Pancreas (tissue), 10 donors: ENCODE results near the gene TLX1. TPM values are rescaled to one million over a fixed set of nuclear protein-coding genes. Genes with fewer than 3 reads are reported as not detected.

ENCODE experiments used
- ATAC-seq, 4 donors: fragments of 200-7000 bp; cut with Tn5 transposase; one replicate each; pipeline versions ENCODE4 v1.8.0 to v1.9.1; 2020; ENCODE audit warnings: mild to moderate bottlenecking in 4 of 4, moderate library complexity in 4 of 4
- DNase-seq, 6 donors: peaks; one replicate each; pipeline ENCODE4 v3.0.0-alpha.2; 2020
- FAIRE-seq: peaks from 2 replicates; lab custom pipeline; 2012; peaks lifted over from hg19 to GRCh38; lab: Jason Lieb, UNC
- H3K27ac ChIP-seq, 4 donors: fragments of 200-600 bp; sonication (generic); 1 replicate in 3 of 4; 2 replicates in 1 of 4; pipeline versions ENCODE4 v1.5.0 to v1.8.0; 2020
- H3K27me3 ChIP-seq, 4 donors: fragments of 200-600 bp; one replicate each; pipeline ENCODE4 v1.8.0; 2021
- H3K36me3 ChIP-seq, 3 donors: fragments of 200-600 bp; sonication (generic) in 1 of 3; one replicate each; pipeline versions ENCODE4 v1.5.0 to v1.8.0; 2020 to 2021
- H3K4me1 ChIP-seq, 3 donors: fragments of 200-600 bp; one replicate each; pipeline ENCODE4 v1.8.0; 2021
- H3K4me3 ChIP-seq, 4 donors: fragments of 200-600 bp; sonication (generic) in 2 of 4; one replicate each; pipeline versions ENCODE4 v1.5.0 to v1.8.0; 2020 to 2021
- H3K9me3 ChIP-seq, 4 donors: fragments of 200-600 bp; one replicate each; pipeline ENCODE4 v1.8.0; 2021
- CTCF ChIP-seq, 4 donors: fragments of 200-600 bp; sonication (generic) in 3 of 4; IDR thresholded peaks; one replicate each; pipeline versions ENCODE4 v1.5.0 to v1.8.0; 2021; ENCODE audit warnings: antibody characterized with exemption in 4 of 4
- WGBS, 2 donors: extraction: QIAGEN DNeasy Blood & Tissue Kit; methylation state at CpG; one replicate each; pipeline ENCODE4 v1.1.7; 2013; 5-methylcytosine and 5-hydroxymethylcytosine counted together
- intact Hi-C, 3 donors: fragments of 100-400 bp; cut with DNase I; formaldehyde crosslinking; loops; one replicate each; pipeline versions ENCODE4 v1.11.1 to v1.14.2; 2022
- polyA plus RNA-seq, 2 donors: library from polyadenylated mRNA; stranded (reverse); fragments of 200-250 nt; gene quantifications; one replicate each; pipeline ENCODE4 v1.2.3, GENCODE V29; 2013
- total RNA-seq, 6 donors: library from RNA; stranded (reverse); fragmentation: NEBNext Ultra II Directional in 4 of 6; extraction: Animal tissue kit (Norgen Biotek cat#: 25700) in 4 of 6; gene quantifications; one replicate each; pipeline versions ENCODE4 v1.2.1 to v1.2.4, GENCODE V29; 2021 to 2023
- donor health status: healthy with polysubstance abuse.
- donor health status: DM: no; HTN: no; CAD: no; lungs with moderate emphysema.
- donor health status: DM: no; HTN: no; CAD: no.
- donor health status: control.
- donor health status: control.
- donor health status: Bipolar disorder and iron deficiency.
- donor health status: DM: yes; HTN: yes; CAD: no.
- donor health status: DM: no; HTN: no; CAD: no.
- donor health status: DM: no; HTN: no; CAD: no.
- donor health status: DM: yes; HTN: yes; CAD: no.

Gene TLX1
- total and polyA plus RNA-seq, 8 donors = 0.11 to 0.19 TPM; not detected in 6

GRCh38 chr10:101172741-101173140 is 41.6 kb downstream of the TLX1 start:
- intact Hi-C loops = no loop called here
- H3K4me1 ChIP-seq = no peaks in the 10 kb centered on the region
- no peaks in the 10 kb centered on the region for H3K36me3 ChIP-seq
- no peaks in the 10 kb centered on the region for H3K9me3 ChIP-seq
- DNase-seq (no peak), FAIRE-seq (no peak), ATAC-seq (no peak)
- TF ChIP-seq CTCF (IDR thresholded peaks at IDR 0.05) = no peak
- peaks cover 0 to 15% (median 0%) of the 10 kb centered on the region in 4 donors for H3K27me3 ChIP-seq
- H3K4me3 ChIP-seq = no peak overlapping the region
- H3K27ac ChIP-seq = no peak overlapping the region
- WGBS, 2 donors = 36 to 50% methylated on average over 2 of the region's 2 CpGs

- 80 to 83% methylated on average over 2 of the region's 2 CpGs for WGBS, 2 donors
- Histone ChIP-seq H3K27ac (no peak overlapping the region), H3K27me3 (peaks cover 0 to 15% (median 0%) of the 10 kb centered on the region in 4 donors), H3K4me3 (no peak overlapping the region), H3K4me1 (no peaks in the 10 kb centered on the region), H3K9me3 (no peaks in the 10 kb centered on the region), H3K36me3 (no peaks in the 10 kb centered on the region)
- no peak for FAIRE-seq
- TF ChIP-seq CTCF (IDR thresholded peaks at IDR 0.05) = no peak
- intact Hi-C loops = no loop called here
- DNase-seq = no peak
- no peak for ATAC-seq
These were observed 43.2 kb downstream of the TLX1 start for GRCh38 chr10:101174319-101174718.

GRCh38 chr10:101176577-101176976 is 45.5 kb downstream of the TLX1 start:
- intact Hi-C loops = no loop called here
- FAIRE-seq = no peak
- H3K27me3 ChIP-seq = peaks cover 0 to 15% (median 0%) of the 10 kb centered on the region in 4 donors

GRCh38 chr10:101182936-101183335 is 51.8 kb downstream of the TLX1 start:
- H3K9me3 ChIP-seq = no peaks in the 10 kb centered on the region
- WGBS, 2 donors = 77 to 78% methylated on average over 2 of the region's 2 CpGs
- ATAC-seq (no peak), FAIRE-seq (no peak), DNase-seq (no peak)
- no peak overlapping the region for H3K27ac ChIP-seq
- no peak for TF ChIP-seq CTCF (IDR thresholded peaks at IDR 0.05)
- H3K27me3 ChIP-seq = no peaks in the 10 kb centered on the region
- intact Hi-C loops = no loop called here
- H3K36me3 ChIP-seq = no peaks in the 10 kb centered on the region
- H3K4me3 ChIP-seq = no peak overlapping the region
- H3K4me1 ChIP-seq = no peaks in the 10 kb centered on the region

More at GRCh38 chr10:101176577-101176976, 45.5 kb downstream of the TLX1 start:
- no peak overlapping the region for H3K27ac ChIP-seq
- H3K4me3 ChIP-seq = no peak overlapping the region
- no peak for TF ChIP-seq CTCF (IDR thresholded peaks at IDR 0.05)
- 57 to 71% methylated on average over 4 of the region's 4 CpGs for WGBS, 2 donors
- ATAC-seq (no peak), DNase-seq (no peak)
- no peaks in the 10 kb centered on the region for H3K36me3 ChIP-seq
- no peaks in the 10 kb centered on the region for H3K4me1 ChIP-seq
- no peaks in the 10 kb centered on the region for H3K9me3 ChIP-seq

GRCh38 chr10:101183458-101184183 is 52.5 kb downstream of the TLX1 start:
- TF ChIP-seq CTCF (IDR thresholded peaks at IDR 0.05) = no peak
- intact Hi-C loops = no loop called here
- no peaks in the 10 kb centered on the region for H3K9me3 ChIP-seq
- no peaks in the 10 kb centered on the region for H3K36me3 ChIP-seq
- H3K4me1 ChIP-seq = no peaks in the 10 kb centered on the region
- no peak overlapping the region for H3K4me3 ChIP-seq
- no peak for DNase-seq
- 68 to 69% methylated on average over 6 of the region's 6 CpGs for WGBS, 2 donors
- H3K27me3 ChIP-seq = no peaks in the 10 kb centered on the region
- H3K27ac ChIP-seq = no peak overlapping the region
- ATAC-seq = no peak
- no peak for FAIRE-seq
